Duodenal mucosa (tissue), 2 donors: ENCODE measurements around the gene HOXD1.
A peak's percentile ranks its signal among the peaks of the same experiment; 100 is the strongest.

Experiments used
- H3K27ac ChIP-seq: one replicate; pipeline ENCODE4 v1.7.0; 2013; ENCODE audit warnings: low read depth, low read length
- H3K27me3 ChIP-seq, 2 donors: one replicate each; pipeline ENCODE4 v1.7.0; 2013; ENCODE audit warnings: low read length in 2 of 2, control low read depth in 1 of 2; ENCODE audit not compliant: insufficient read depth in 2 of 2, control insufficient read depth in 1 of 2
- H3K36me3 ChIP-seq, 2 donors: one replicate each; pipeline ENCODE4 v1.7.0; 2013; ENCODE audit warnings: low read length in 2 of 2, control low read depth in 1 of 2; ENCODE audit not compliant: insufficient read depth in 2 of 2, control insufficient read depth in 1 of 2
- H3K4me1 ChIP-seq, 2 donors: one replicate each; pipeline ENCODE4 v1.7.0; 2013; ENCODE audit warnings: low read length in 2 of 2, control low read depth in 1 of 2; ENCODE audit not compliant: insufficient read depth in 2 of 2, control insufficient read depth in 1 of 2
- H3K4me3 ChIP-seq, 2 donors: one replicate each; pipeline ENCODE4 v1.7.0; 2013; ENCODE audit warnings: low read length in 2 of 2, low read depth in 1 of 2
- H3K9ac ChIP-seq, 2 donors: one replicate each; pipeline ENCODE4 v1.7.0; 2013; ENCODE audit warnings: low read length in 2 of 2, low read depth in 1 of 2
- H3K9me3 ChIP-seq, 2 donors: one replicate each; pipeline ENCODE4 v1.7.0; 2013; ENCODE audit warnings: low read length in 2 of 2, control low read depth in 1 of 2; ENCODE audit not compliant: control insufficient read depth in 1 of 2

Gene HOXD1

GRCh38 chr2:176167398-176167797 is 21.1 kb upstream of the HOXD1 start:
- Histone ChIP-seq H3K27me3 (peaks cover 78 to 86% of the 10 kb centered on the region in 2 donors), H3K36me3 (no peaks in the 10 kb centered on the region), H3K27ac (no peak overlapping the region), H3K9ac (no peak overlapping the region), H3K4me3 (no peak overlapping the region), H3K4me1 (no peaks in the 10 kb centered on the region), H3K9me3 (no peaks in the 10 kb centered on the region)

- no peak overlapping the region for H3K4me3 ChIP-seq
- H3K27me3 ChIP-seq: peaks cover 77 to 88% of the 10 kb centered on the region in 2 donors
- H3K4me1 ChIP-seq: no peaks in the 10 kb centered on the region
- no peaks in the 10 kb centered on the region for H3K36me3 ChIP-seq
- H3K9ac ChIP-seq: no peak overlapping the region
- H3K9me3 ChIP-seq: no peaks in the 10 kb centered on the region
- H3K27ac ChIP-seq: peak overlapping the region; percentile 13
These were observed 19.3 kb upstream of the HOXD1 start for GRCh38 chr2:176169181-176169580.

DNA sequence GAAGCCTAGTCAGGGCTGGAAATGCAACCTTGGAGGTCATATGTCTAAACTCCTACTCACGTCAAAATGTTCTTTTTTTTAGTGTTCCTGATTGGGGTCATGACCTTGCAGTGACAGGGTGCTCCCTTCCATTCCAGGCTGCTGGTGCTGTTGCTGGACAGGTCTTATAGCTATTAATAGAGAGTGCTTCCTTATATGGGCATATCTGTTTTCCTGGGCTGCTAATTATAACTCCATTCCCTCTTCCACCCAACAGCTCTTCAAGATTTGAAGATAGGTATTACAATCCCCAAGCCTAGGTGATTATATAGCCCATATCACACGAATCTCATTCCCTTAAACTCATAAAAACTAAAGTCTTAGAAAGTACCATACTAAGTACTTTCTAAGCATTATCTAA is 18.8 kb upstream of the HOXD1 start:
- H3K4me1 ChIP-seq: no peaks in the 10 kb centered on the region
- no peaks in the 10 kb centered on the region for H3K9me3 ChIP-seq
- no peak overlapping the region for H3K4me3 ChIP-seq
- no peak overlapping the region for H3K27ac ChIP-seq
- no peak overlapping the region for H3K9ac ChIP-seq
- H3K36me3 ChIP-seq: no peaks in the 10 kb centered on the region
- peaks cover 77 to 88% of the 10 kb centered on the region in 2 donors for H3K27me3 ChIP-seq

GRCh38 chr2:176170602-176171305 is 17.7 kb upstream of the HOXD1 start:
- Histone ChIP-seq H3K4me3 (no peak overlapping the region), H3K9ac (no peak overlapping the region), H3K27me3 (peaks cover 77 to 88% of the 10 kb centered on the region in 2 donors), H3K4me1 (no peaks in the 10 kb centered on the region), H3K36me3 (no peaks in the 10 kb centered on the region), H3K9me3 (no peaks in the 10 kb centered on the region), H3K27ac (no peak overlapping the region)

- H3K36me3 ChIP-seq: no peaks in the 10 kb centered on the region
- no peaks in the 10 kb centered on the region for H3K4me1 ChIP-seq
- H3K9me3 ChIP-seq: no peaks in the 10 kb centered on the region
- no peak overlapping the region for H3K4me3 ChIP-seq
- H3K27me3 ChIP-seq: peaks cover 77 to 88% of the 10 kb centered on the region in 2 donors
- H3K9ac ChIP-seq: no peak overlapping the region
- no peak overlapping the region for H3K27ac ChIP-seq
These were observed 17.0 kb upstream of the HOXD1 start for GRCh38 chr2:176171351-176172006.

DNA sequence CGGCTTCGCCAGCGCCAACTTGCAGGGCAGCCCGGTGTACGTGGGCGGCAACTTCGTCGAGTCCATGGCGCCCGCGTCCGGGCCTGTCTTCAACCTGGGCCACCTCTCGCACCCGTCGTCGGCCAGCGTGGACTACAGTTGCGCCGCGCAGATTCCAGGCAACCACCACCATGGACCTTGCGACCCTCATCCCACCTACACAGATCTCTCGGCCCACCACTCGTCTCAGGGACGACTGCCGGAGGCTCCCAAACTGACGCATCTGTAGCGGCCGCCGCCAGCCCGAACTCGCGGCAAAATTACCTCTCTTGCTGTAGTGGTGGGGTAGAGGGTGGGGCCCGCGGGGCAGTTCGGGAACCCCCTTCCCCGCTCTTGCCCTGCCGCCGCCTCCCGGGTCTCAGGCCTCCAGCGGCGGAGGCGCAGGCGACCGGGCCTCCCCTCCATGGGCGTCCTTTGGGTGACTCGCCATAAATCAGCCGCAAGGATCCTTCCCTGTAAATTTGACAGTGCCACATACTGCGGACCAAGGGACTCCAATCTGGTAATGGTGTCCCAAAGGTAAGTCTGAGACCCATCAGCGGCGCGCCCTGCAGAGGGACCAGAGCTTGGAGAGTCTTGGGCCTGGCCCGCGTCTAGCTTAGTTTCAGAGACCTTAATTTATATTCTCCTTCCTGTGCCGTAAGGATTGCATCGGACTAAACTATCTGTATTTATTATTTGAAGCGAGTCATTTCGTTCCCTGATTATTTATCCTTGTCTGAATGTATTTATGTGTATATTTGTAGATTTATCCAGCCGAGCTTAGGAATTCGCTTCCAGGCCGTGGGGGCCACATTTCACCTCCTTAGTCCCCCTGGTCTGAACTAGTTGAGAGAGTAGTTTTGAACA is 16.2 kb upstream of the HOXD1 start:
- Histone ChIP-seq H3K27me3 (peaks cover 83 to 87% of the 10 kb centered on the region in 2 donors), H3K4me3 (no peak overlapping the region), H3K36me3 (no peaks in the 10 kb centered on the region), H3K9me3 (no peaks in the 10 kb centered on the region), H3K4me1 (no peaks in the 10 kb centered on the region), H3K9ac (no peak overlapping the region), H3K27ac (no peak overlapping the region)

DNA sequence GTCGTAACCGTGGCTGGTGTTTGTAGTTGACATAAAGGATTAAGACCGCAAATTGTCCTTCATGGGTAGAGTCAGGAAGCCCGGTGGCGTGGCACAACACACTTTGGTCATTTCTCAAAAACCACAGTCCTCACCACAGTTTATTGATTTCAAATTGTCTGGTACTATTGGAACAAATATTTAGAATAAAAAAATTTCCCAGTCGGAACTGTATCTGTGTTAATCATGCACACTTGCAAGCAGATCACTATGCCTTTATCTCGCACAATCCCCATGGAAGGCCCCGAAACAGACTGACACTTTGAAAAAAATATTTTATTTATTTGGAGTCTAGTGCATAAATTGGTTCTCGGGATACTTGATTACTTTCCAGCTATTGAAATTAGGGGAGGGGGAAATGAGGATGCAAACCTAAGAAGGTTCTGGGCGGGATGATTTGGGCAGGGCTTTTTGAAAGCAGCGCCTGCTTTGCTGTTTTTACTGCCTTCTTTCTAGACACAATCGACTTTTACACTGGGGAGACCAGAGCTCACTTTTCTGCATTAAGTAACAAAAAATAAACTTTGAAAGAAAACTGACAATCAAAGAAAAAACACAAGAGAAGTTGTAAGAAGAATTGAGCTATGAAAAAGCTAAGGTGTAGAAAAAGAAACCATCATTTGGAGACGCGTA is 15.4 kb upstream of the HOXD1 start:
- Histone ChIP-seq H3K9me3 (no peaks in the 10 kb centered on the region), H3K36me3 (no peaks in the 10 kb centered on the region), H3K4me3 (no peak overlapping the region), H3K27me3 (peaks cover 86 to 87% of the 10 kb centered on the region in 2 donors), H3K4me1 (no peaks in the 10 kb centered on the region), H3K9ac (no peak overlapping the region), H3K27ac (no peak overlapping the region)

GRCh38 chr2:176173567-176174381 is 14.7 kb upstream of the HOXD1 start:
- H3K4me1 ChIP-seq: no peaks in the 10 kb centered on the region
- H3K27me3 ChIP-seq: peaks cover 93 to 94% of the 10 kb centered on the region in 2 donors
- no peak overlapping the region for H3K4me3 ChIP-seq
- H3K36me3 ChIP-seq: no peaks in the 10 kb centered on the region
- H3K27ac ChIP-seq: no peak overlapping the region
- H3K9ac ChIP-seq: no peak overlapping the region
- no peaks in the 10 kb centered on the region for H3K9me3 ChIP-seq

GRCh38 chr2:176174382-176174823 is 14.1 kb upstream of the HOXD1 start:
- Histone ChIP-seq H3K4me1 (no peaks in the 10 kb centered on the region), H3K4me3 (no peak overlapping the region), H3K27me3 (peaks cover 95% of the 10 kb centered on the region in 2 donors), H3K36me3 (no peaks in the 10 kb centered on the region), H3K9ac (no peak overlapping the region), H3K27ac (no peak overlapping the region), H3K9me3 (no peaks in the 10 kb centered on the region)
